Caki2 (cell line): ENCODE results near the gene RELN. TPM values are rescaled to one million over a fixed set of nuclear protein-coding genes. Genes with fewer than 3 reads are reported as not detected.
"Not testable (repeated sequence)": the region's sequence is repeated elsewhere in the genome, so short reads cannot be mapped to it uniquely, and the experiment has no call there.

Experiments
- DNase-seq: peaks from one replicate; pipeline ENCODE4 v3.0.0-alpha.2; 2015; ENCODE audit warnings: low read depth
- in situ Hi-C: cut with HindIII; loops from 2 replicates; pipeline ENCODE4 v1.10.0; 2016; ENCODE audit warnings: low sequenced_read_pairs, low pct_unique_long_range_greater_than_20kb, mixed read lengths
- total RNA-seq: library from RNA; depleted of rRNA; stranded (reverse); fragments of >200 nt; shearing (Covaris generic); gene quantifications from 2 replicates; pipeline ENCODE4 v1.2.3, GENCODE V29; 2014; ENCODE audit warnings: low replicate concordance; rRNA removed

Gene RELN
- total RNA-seq = 5.7 and 17.8 TPM in 2 replicates

- in situ Hi-C loops = no loop called here
- peak; percentile 72 for DNase-seq
These were observed at the start of gene RELN for GRCh38 chr7:103989200-103989784. Gene RELN, minus strand, starts transcription at chr7:103989658. Its CDS starts 302 bp downstream, at chr7:103989356.

- in situ Hi-C loops = no loop called here
- DNase-seq = no peak
These were observed 48.7 kb upstream of the RELN start for GRCh38 chr7:104038136-104038535.

GRCh38 chr7:104036889-104037288 is 47.4 kb upstream of the RELN start:
- DNase-seq, in situ Hi-C loops: not testable (repeated sequence)

- no peak for DNase-seq
- in situ Hi-C loops = no loop called here
These were observed 45.9 kb upstream of the RELN start for GRCh38 chr7:104035351-104035750.

GRCh38 chr7:104034679-104035078 is 45.2 kb upstream of the RELN start:
- no peak for DNase-seq
- in situ Hi-C loops = no loop called here

GRCh38 chr7:104033837-104034236 is 44.4 kb upstream of the RELN start:
- DNase-seq = no peak
- in situ Hi-C loops = no loop called here

- in situ Hi-C loops = no loop called here
- DNase-seq = no peak
These were observed 43.0 kb upstream of the RELN start for GRCh38 chr7:104032486-104032885.

GRCh38 chr7:104029765-104030164 is 40.3 kb upstream of the RELN start:
- no peak for DNase-seq
- in situ Hi-C loops = no loop called here

GRCh38 chr7:104024632-104025031 is 35.2 kb upstream of the RELN start:
- in situ Hi-C loops = no loop called here

GRCh38 chr7:104023100-104023499 is 33.6 kb upstream of the RELN start:
- in situ Hi-C loops = no loop called here
- DNase-seq = no peak

More at GRCh38 chr7:104024632-104025031, 35.2 kb upstream of the RELN start:
- no peak for DNase-seq

- in situ Hi-C loops = no loop called here
- DNase-seq = no peak
These were observed 29.0 kb upstream of the RELN start for GRCh38 chr7:104018425-104018824.

- no peak for DNase-seq
- in situ Hi-C loops = no loop called here
These were observed 27.5 kb upstream of the RELN start for GRCh38 chr7:104017001-104017400.

- in situ Hi-C loops = no loop called here
- no peak for DNase-seq
These were observed 23.4 kb upstream of the RELN start for GRCh38 chr7:104012835-104013234.

GRCh38 chr7:104011829-104012228 is 22.4 kb upstream of the RELN start:
- in situ Hi-C loops = no loop called here
- no peak for DNase-seq

- DNase-seq = peak; percentile 39
- in situ Hi-C loops = no loop called here
These were observed 20.8 kb upstream of the RELN start for GRCh38 chr7:104010052-104010909.

GRCh38 chr7:104008107-104008506 is 18.6 kb upstream of the RELN start:
- DNase-seq = no peak
- in situ Hi-C loops = no loop called here

GRCh38 chr7:104007614-104008013 is 18.2 kb upstream of the RELN start:
- in situ Hi-C loops = no loop called here
- no peak for DNase-seq

- DNase-seq = no peak
- in situ Hi-C loops = no loop called here
These were observed 15.7 kb upstream of the RELN start for GRCh38 chr7:104005197-104005596.

GRCh38 chr7:103996639-103997038 is 7.2 kb upstream of the RELN start:
- in situ Hi-C loops = no loop called here
- DNase-seq = no peak
